HG02610 (cell line): Measurements from ENCODE around the gene NFIL3.

Experiments
- ATAC-seq: cut with Tn5 transposase; IDR thresholded peaks from one replicate; pipeline ENCODE4 v1.9.1; 2021; ENCODE audit warnings: mild to moderate bottlenecking, moderate library complexity; ENCODE audit not compliant: unreplicated experiment

NFIL3 gene

GRCh38 chr9:91422758-91423711, 597 bp downstream of the NFIL3 start:
- peak; percentile 37 for ATAC-seq

- ATAC-seq, result no peak
These were observed 1.5 kb downstream of the NFIL3 start for GRCh38 chr9:91421971-91422757.

GRCh38 chr9:91421128-91421765, 2.4 kb downstream of the NFIL3 start:
- ATAC-seq, result no peak

GRCh38 chr9:91420501-91421127, 3.0 kb downstream of the NFIL3 start:
- ATAC-seq, result no peak

- ATAC-seq, result no peak
These were observed 4.1 kb downstream of the NFIL3 start for GRCh38 chr9:91419222-91420191.

GRCh38 chr9:91418215-91418610, 5.4 kb downstream of the NFIL3 start:
- no peak for ATAC-seq

- no peak for ATAC-seq
These were observed 5.9 kb downstream of the NFIL3 start for GRCh38 chr9:91417602-91418214.

GRCh38 chr9:91416096-91416712, 7.4 kb downstream of the NFIL3 start:
- ATAC-seq, result no peak

- peak; percentile 97 for ATAC-seq
These were observed 8.3 kb downstream of the NFIL3 start for GRCh38 chr9:91415290-91415689.

GRCh38 chr9:91412941-91413340, 10.7 kb downstream of the NFIL3 start:
- ATAC-seq, result no peak

- no peak for ATAC-seq
These were observed 12.4 kb downstream of the NFIL3 start for GRCh38 chr9:91411096-91411771.

- no peak for ATAC-seq
These were observed 13.5 kb downstream of the NFIL3 start for GRCh38 chr9:91410161-91410560.

- ATAC-seq, result no peak
These were observed 15.2 kb downstream of the NFIL3 start for GRCh38 chr9:91408475-91408874.

- no peak for ATAC-seq
These were observed 15.9 kb downstream of the NFIL3 start for GRCh38 chr9:91407580-91408318.

- no peak for ATAC-seq
These were observed 18.1 kb downstream of the NFIL3 start for GRCh38 chr9:91405343-91406077.

- no peak for ATAC-seq
These were observed 19.7 kb downstream of the NFIL3 start for GRCh38 chr9:91403665-91404543.
